Left lobe of liver (tissue), 1 donor: ENCODE measurements around the gene VPS37C. TPM values are rescaled to one million over a fixed set of nuclear protein-coding genes. Genes with fewer than 3 reads are reported as not detected.

Experiments used
- total RNA-seq: library from RNA; stranded (reverse); gene quantifications from one replicate; pipeline ENCODE4 v1.2.1, GENCODE V29; 2021
- donor health status: DM: no; HTN: yes; CAD: no.

VPS37C gene
- total RNA-seq, 1 donor from 2014 or later: 5.9 TPM

Other genes starting within 250 kb of the VPS37C start
- 36.9 TPM for gene TMEM109, start 247.3 kb downstream of the VPS37C start, total RNA-seq
- 2.1 TPM for gene TMEM132A, start 237.0 kb downstream of the VPS37C start, total RNA-seq
- gene SLC15A3, start 209.2 kb downstream of the VPS37C start, total RNA-seq: 8.8 TPM
- gene CD6, start 189.7 kb downstream of the VPS37C start, total RNA-seq: 0.83 TPM
- gene CD5, start 58.9 kb downstream of the VPS37C start, total RNA-seq: 0.55 TPM
- gene PGA3, start 42.1 kb upstream of the VPS37C start, total RNA-seq: not detected
- 0.53 TPM for gene PGA4, start 60.9 kb upstream of the VPS37C start, total RNA-seq
- gene PGA5, start 79.7 kb upstream of the VPS37C start, total RNA-seq: 0.18 TPM
- gene VWCE, start 133.9 kb upstream of the VPS37C start, total RNA-seq: 20.6 TPM
- 105 TPM for gene DDB1, start 171.7 kb upstream of the VPS37C start, total RNA-seq
- gene TKFC, start 171.8 kb upstream of the VPS37C start, total RNA-seq: 176 TPM
- gene CYB561A3, start 200.5 kb upstream of the VPS37C start, total RNA-seq: 37.9 TPM
- 23.7 TPM for gene TMEM138, start 200.9 kb upstream of the VPS37C start, total RNA-seq
- 1.7 TPM for gene TMEM216, start 231.2 kb upstream of the VPS37C start, total RNA-seq